ENCODE results near the gene MAGEA3.

DNA sequence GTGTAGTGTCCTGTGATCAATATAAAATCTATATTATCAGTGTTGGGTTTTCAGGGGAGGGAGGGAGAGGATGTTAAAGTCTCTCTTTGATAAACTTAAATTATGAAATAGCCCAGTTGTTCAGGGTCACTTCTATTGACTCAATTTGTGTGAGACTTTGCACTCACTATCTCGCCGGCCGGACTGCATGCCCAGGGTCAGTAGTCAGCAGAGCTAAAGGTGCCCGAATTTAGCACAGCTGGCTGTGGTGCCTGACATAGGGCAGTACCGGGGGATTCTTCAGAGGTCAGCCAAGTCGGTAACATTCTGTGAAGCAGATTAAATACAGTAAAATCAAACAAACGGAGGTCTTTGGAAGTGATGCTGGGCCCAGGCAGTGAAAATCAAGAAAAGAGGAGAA is 41.7 kb upstream of the MAGEA3 start:
- TF ChIP-seq, protein P1, sequence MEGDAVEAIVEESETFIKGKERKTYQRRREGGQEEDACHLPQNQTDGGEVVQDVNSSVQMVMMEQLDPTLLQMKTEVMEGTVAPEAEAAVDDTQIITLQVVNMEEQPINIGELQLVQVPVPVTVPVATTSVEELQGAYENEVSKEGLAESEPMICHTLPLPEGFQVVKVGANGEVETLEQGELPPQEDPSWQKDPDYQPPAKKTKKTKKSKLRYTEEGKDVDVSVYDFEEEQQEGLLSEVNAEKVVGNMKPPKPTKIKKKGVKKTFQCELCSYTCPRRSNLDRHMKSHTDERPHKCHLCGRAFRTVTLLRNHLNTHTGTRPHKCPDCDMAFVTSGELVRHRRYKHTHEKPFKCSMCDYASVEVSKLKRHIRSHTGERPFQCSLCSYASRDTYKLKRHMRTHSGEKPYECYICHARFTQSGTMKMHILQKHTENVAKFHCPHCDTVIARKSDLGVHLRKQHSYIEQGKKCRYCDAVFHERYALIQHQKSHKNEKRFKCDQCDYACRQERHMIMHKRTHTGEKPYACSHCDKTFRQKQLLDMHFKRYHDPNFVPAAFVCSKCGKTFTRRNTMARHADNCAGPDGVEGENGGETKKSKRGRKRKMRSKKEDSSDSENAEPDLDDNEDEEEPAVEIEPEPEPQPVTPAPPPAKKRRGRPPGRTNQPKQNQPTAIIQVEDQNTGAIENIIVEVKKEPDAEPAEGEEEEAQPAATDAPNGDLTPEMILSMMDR (IDR thresholded peaks at IDR 0.05): no peak
- TF ChIP-seq POLR2A (IDR thresholded peaks at IDR 0.05): no peak

All from uterus (tissue), 2 donors.